SIG-M5 treated with dmso at 0.1 percent for 504 hours (cell line): ENCODE data around the gene RAB3GAP2.
"Not testable (repeated sequence)": the region's sequence is repeated elsewhere in the genome, so short reads cannot be mapped to it uniquely, and the experiment has no call there.

Experiments
- DNase-seq: peaks from one replicate; lab custom pipeline; 2025; ENCODE audit not compliant: unreplicated experiment; lab: John Stamatoyannopoulos, UW

The RAB3GAP2 gene

DNA sequence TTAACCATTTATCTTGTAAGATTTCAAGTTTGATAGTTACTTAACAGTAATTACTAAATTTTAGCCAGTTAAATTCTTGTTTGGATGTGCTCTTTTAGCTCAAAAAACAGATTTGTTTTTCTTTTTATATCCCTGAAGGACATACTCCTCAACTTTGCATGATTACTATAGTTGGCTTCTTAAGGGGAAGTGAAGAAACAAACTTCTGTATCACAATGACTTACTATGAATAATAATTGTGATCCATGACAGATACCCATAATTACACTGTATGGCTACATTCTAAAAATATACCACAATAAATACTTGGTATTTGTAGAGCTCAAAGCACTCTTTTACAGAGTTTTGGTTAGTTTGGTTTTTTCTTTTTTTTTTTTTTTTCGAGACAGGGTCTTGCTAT, 122.5 kb downstream of the RAB3GAP2 start:
- no peak for DNase-seq

DNA sequence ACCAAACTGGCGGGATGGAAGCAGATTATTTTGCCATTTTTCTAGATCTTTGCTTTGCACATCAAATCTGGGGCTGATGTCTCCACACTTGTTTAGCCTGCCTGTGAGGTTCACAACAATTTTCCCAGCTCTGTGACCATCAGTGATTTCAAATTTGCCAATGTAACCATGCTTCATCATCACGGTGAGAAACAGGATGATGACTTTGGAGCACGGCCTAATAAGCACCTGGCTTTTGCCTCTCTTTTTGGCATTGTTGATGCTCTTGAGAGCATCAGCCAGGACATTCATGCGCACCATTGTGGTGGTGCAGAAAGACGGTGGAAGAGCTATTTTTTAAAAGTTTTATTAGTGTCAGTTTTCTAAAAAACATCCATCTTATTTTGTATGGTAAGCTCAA, 128.2 kb downstream of the RAB3GAP2 start:
- no peak for DNase-seq

DNA sequence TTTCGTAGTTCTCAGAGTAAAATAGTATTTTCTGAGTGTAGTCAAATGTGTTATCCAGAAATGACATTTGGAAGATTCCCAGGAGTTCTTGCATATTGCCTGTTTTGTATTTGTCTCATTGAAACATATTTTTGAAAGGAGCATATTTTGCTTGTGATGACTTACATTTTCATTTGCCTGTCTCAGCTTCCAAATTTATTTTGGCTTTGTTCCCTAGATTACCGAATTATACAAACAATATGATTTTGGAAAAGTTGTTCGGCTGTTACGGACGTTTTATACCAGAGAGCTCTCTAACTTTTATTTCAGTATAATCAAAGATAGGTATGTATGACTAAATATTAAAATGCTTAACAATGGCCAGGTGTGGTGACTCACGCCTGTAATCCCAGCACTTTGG, 132.3 kb downstream of the RAB3GAP2 start:
- DNase-seq = no peak

GRCh38 chr1:220137019-220137786, 135.1 kb downstream of the RAB3GAP2 start:
- DNase-seq = peak; percentile 18

GRCh38 chr1:220135755-220136154, 136.5 kb downstream of the RAB3GAP2 start:
- DNase-seq = no peak

DNA sequence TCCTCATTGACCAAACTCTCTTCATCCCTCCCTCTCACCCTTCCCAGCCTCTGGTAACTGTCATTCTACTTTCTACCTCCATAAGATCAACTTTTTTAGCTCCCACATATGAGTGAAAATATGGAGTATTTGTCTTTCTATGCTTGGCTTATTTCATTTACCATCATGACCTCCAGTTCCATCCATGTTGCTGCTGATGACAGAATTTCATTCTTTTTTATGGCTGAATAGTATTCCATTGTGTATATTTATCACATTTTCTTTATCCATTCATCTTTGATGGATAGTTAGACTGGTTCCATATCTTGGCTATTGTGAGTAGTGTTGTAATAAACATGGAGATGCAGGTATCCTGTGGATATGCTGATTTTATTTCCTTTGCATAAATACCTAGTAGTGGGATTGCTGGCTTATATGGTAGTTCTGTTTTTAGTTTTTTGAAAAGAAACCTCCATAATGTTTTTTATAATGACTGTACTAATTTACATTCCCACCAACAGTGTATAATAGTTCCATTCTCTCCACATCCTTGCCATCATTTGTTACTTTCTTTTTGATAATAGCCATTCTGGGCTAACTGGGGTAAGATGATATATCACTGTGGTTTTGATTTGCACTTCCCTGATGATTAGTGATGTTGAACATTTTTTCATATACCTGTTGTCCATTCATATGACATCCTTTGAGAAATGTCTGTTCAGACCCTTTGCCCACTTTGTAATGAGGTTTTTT, 142.6 kb downstream of the RAB3GAP2 start:
- DNase-seq = no peak

GRCh38 chr1:220127076-220127475, 145.2 kb downstream of the RAB3GAP2 start:
- DNase-seq = no peak

- DNase-seq = peak; percentile 44
These were observed 147.7 kb downstream of the RAB3GAP2 start for GRCh38 chr1:220124542-220124941.

DNA sequence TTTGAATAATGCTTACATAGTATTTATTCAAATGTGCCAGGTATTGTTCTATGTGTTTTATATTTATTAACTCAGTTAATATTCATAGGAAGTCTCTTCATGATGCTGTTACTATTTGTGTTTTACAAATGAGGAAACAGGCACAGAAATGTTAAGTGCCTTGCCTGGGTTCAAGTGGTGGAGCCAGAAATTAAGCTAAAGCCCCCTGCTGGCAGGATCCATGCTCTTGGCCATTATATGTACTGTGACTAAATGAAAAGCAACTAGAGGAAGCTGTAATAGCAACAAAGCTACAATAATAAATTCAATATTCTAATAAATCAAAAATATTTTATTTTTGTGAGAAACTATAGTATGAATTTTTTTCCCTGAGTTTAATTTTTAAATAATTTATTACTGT, 148.4 kb downstream of the RAB3GAP2 start:
- peak; percentile 50 for DNase-seq

DNA sequence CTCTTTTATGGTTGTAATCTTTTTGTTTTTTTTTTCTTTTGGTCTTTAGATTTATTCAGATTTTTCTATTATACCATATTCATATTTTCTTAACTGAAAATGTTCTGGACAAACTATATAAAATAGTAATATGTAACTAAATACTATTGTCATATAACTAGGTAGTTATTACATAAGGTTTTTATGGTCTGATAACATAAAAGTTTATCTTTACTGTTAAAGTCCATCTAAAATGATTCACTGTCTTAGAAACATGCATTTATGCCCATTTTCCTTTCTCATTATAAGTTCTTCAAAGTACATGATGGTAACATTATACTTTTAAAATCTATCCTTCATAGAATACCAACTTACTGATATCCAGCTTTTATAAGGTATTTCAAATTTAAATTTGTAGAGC, 149.2 kb downstream of the RAB3GAP2 start:
- no peak for DNase-seq

DNA sequence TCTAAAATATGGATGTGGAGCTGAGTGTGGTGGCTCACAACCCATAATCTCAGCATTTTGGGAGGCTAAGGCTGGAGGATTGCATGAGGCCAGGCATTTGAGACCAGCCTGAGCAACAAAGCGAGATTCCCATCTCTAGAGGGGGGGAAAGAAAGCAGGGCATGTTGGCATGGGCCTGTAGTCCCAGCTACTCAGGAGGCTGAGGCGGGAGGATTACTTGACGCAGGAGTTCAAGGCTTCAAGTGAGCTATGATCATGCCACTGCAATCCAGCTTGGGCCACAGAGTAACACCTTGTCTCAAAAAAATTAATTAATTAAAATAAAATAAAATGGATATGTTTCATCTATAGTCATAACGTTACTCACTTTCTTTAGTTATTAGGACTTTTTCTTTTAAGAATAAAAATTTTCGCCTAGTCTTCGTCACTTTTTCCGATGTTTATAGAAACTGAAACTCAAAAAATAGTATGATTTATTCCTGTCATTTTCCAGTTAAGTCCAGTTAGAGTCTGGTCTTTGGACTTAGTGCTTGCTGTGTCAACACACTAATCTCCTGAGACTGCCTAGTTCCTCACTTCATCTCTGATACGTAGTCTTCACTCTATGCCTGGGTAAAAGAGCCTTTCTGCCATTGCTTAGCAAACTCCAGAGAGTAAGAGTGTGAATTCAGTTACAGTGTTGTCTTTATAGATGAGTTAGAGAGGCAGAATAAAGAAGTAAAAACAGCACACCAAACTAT, 150.3 kb downstream of the RAB3GAP2 start:
- DNase-seq = no peak

DNA sequence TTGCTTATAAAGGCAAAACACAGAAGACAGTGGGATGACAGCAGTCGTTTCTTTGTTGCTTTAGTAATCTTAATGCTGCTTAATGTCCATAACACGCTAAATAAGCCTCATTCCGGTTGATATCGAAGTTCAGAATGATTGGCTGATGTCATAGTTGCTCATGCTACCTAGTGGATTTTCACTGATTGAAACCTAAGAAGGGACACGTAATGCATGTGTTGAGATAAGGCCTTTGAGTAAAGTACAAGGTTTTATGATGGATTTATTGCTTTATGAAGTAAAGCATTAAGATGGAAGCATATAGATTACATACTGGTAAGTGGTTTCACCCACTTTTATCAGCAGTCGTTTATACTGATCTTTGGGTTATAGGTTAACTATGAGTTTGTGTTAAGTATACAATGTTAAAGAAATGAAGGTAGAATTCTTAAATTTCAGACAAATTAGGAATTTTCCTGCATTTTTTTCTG, 153.2 kb downstream of the RAB3GAP2 start:
- DNase-seq = no peak

DNA sequence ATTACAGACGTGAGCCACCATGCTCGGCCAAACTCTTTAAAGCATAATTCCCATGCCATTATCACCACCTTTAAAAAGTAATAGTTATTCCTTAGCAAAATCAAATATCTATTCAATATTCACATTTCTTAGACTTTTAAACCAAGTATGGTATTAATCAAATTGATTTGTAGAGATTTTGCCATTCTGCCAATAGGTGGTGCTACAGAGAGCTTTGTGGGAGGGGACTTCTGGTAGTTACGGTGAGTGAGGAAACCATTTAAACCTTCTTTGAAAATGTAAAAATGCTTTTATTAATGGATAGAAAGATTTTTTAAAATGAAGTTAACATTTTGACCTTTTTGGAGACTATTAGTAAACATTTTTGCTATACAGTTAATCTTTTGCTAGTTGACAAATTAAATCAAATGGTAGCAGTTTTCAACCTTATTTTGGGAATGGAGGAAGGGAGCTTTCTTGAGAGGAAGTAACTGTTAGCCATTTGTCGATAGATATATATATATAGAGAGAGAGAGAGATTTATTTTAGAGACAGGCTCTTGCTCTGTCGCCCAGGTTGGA, 159.0 kb downstream of the RAB3GAP2 start:
- peak; percentile 42 for DNase-seq

GRCh38 chr1:220112600-220112999, 159.7 kb downstream of the RAB3GAP2 start:
- not testable (repeated sequence) for DNase-seq

DNA sequence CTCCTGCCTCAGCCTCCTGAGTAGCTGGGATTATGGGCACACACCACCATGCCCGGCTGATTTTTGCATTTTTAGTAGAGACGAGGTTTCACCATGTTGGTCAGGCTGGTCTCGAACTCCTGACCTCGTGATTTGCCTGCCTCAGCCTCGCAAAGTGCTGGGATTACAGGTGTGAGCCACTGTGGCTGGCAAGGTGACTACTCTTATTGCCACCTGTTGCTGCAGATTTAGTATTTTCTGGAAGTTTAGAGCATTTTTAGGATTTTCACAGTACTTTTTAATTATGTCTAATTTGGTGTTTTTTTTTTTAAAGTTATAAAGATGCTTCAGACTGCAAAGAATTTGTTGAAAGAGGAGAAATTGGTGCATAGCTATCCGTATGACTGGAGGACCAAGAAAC, 161.8 kb downstream of the RAB3GAP2 start:
- not testable (repeated sequence) for DNase-seq

GRCh38 chr1:220099826-220100225, 172.4 kb downstream of the RAB3GAP2 start:
- no peak for DNase-seq
